Measurements from ENCODE around the gene PDE6G.

DNA sequence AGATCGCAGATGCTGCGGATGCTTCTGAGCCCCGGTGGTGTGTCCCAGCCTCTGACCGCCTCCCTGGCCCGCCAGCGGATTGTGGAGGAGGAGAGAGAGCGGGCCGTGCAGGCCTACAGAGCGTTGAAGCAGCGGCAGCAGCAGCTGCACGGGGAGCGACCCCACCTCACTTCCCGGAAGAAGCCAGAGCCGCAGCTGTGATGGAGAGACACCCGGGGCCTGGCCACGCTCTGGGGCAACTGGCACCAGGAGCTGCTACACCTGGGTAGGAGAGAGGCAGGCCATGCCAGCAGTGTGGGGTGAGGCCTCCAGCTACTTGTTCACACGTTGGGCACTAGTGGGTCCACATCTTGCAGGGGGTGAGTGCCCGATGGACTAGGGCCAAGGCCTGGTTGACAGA lies 16.2 kb upstream of the PDE6G start:
- TF ChIP-seq POLR2AphosphoS5 (IDR thresholded peaks at IDR 0.05; ENCODE audit: low read depth, low read length) (no peak), TAF1 (IDR thresholded peaks at IDR 0.05; ENCODE audit: borderline replicate concordance, insufficient read depth, low read length) (no peak), REST (IDR thresholded peaks at IDR 0.05; ENCODE audit: insufficient read depth in 1 of 2, low read depth in 2 of 2, low read length in 2 of 2) (no peak), SIN3A (IDR thresholded peaks at IDR 0.05; ENCODE audit: borderline replicate concordance, insufficient read depth, low read length) (no peak), FOXP2 (optimal IDR thresholded peaks at IDR 0.05; ENCODE audit: borderline replicate concordance, extremely low read depth, extremely low read length, insufficient read depth) (no peak)

Measured in PFSK-1 (cell line).